GM12864 (cell line): ENCODE results near the gene IQSEC1.

Experiments used
- DNase-seq: peaks from one replicate; pipeline ENCODE4 v3.0.0-alpha.2; 2011; ENCODE audit warnings: low read depth
- H3K4me3 ChIP-seq: 2 replicates; pipeline ENCODE4 v1.5.1; 2011; ENCODE audit warnings: mild to moderate bottlenecking, low read depth, low read length, control low read depth
- TF ChIP-seq, protein P1 (sequence below): IDR thresholded peaks from 2 replicates; pipeline ENCODE4 v1.5.1; 2011; ENCODE audit warnings: low read depth, mild to moderate bottlenecking, moderate library complexity, low read length, control low read depth, inconsistent platforms; ENCODE audit errors: missing control alignments

The IQSEC1 gene

GRCh38 chr3:13023235-13023970 is 49.8 kb downstream of the IQSEC1 start:
- TF ChIP-seq, protein P1, sequence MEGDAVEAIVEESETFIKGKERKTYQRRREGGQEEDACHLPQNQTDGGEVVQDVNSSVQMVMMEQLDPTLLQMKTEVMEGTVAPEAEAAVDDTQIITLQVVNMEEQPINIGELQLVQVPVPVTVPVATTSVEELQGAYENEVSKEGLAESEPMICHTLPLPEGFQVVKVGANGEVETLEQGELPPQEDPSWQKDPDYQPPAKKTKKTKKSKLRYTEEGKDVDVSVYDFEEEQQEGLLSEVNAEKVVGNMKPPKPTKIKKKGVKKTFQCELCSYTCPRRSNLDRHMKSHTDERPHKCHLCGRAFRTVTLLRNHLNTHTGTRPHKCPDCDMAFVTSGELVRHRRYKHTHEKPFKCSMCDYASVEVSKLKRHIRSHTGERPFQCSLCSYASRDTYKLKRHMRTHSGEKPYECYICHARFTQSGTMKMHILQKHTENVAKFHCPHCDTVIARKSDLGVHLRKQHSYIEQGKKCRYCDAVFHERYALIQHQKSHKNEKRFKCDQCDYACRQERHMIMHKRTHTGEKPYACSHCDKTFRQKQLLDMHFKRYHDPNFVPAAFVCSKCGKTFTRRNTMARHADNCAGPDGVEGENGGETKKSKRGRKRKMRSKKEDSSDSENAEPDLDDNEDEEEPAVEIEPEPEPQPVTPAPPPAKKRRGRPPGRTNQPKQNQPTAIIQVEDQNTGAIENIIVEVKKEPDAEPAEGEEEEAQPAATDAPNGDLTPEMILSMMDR, result no peak
- H3K4me3 ChIP-seq, result no peak overlapping the region
- DNase-seq, result no peak

DNA sequence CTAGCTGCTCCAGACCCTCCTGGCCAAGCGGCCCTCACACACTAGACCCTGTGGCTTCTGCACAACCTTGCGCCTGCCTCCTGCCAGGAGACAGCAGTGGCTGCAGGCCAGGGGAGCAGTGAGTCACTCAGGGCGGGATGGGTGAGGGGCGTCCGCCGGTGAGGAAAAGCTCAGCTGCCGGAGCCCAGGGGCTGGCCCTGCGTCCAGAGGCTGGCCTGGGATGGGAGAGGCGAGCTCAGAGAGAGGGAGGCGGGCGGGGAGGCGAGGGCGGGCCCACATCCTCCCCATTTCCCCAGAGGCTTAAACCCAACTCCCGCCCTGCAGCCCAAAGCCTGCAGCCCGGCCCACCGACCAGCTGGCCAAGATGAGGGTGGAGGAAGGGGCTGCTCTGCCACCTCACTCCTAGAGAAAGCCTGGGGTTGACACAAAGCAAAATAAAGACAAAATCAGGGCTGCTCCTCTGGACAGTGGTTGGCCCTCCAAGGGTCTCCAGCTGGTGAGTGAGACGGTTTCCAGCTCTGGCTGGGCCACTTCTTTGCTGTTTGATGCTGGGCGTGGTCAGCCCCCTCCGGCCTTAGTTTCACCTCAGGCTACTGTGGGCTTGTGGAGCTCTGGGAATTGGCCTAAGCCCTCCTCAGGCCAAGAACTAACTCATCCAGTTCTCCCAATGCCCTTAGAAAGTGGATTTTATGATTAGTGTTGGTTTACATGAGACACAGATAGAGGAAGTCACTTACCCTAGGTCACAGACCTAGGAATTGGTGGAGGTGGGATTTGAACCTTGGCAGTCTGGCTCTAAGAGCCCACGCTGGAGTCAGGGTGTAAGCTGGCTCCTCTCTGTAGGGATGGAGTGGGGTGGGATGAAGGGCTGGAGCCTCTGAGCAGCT is 50.6 kb downstream of the IQSEC1 start:
- peak overlapping the region; percentile 80 for H3K4me3 ChIP-seq
- TF ChIP-seq, protein P1, result no peak
- no peak for DNase-seq

- peak overlapping the region; percentile 80 for H3K4me3 ChIP-seq
- no peak for DNase-seq
- TF ChIP-seq, protein P1, result no peak
Observed at GRCh38 chr3:13021141-13022114, 51.8 kb downstream of the IQSEC1 start.

DNA sequence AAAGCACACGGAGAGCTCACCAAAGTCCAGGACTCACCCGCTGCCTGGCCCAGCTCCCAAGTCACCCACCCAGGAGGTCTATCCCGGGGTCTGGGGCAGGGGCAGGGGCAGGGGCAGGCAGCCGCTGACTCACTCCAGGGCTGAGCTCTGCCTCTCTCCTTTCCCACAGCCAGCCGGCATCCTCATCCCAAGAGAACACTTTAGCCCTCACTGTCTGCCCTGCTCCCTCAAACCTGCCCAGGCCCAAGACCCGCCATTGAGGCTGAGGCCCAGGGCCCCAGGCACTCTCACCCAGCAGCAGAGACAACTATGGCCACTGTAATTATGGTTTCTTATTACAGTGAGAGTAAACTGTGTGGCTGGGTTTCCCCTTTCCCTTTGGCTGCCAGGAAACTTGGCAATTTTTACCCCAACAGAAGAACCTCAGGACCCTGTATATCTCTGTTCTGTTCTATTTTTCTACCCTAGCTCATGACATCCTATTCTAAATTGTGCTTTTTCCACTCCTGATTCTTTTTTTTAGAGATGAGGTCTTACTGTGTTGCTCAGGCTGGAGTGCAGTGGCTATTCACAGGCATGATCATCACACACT is 53.0 kb downstream of the IQSEC1 start:
- DNase-seq, result no peak
- peak overlapping the region; percentile 80 for H3K4me3 ChIP-seq
- TF ChIP-seq, protein P1, result no peak

GRCh38 chr3:13019243-13020095 is 53.8 kb downstream of the IQSEC1 start:
- TF ChIP-seq, protein P1, result no peak
- DNase-seq, result no peak
- peak overlapping the region; percentile 80 for H3K4me3 ChIP-seq
